H1 (cell line): ENCODE measurements around the gene PRKCH. TPM values are rescaled to one million over a fixed set of nuclear protein-coding genes. Genes with fewer than 3 reads are reported as not detected.

ENCODE experiments used
- CTCF ChIA-PET: fragments of 300-600 bp; sonication (Branson Sonifier 250); formaldehyde crosslinking; loops from one replicate; lab custom pipeline; 2021; ENCODE audit not compliant: partially characterized antibody; lab: Charles Lee
- POLR2A ChIA-PET: fragments of 300-600 bp; sonication (Branson Sonifier 250); formaldehyde crosslinking; loops from one replicate; lab custom pipeline; 2021; ENCODE audit warnings: inconsistent platforms; ENCODE audit not compliant: partially characterized antibody; lab: Charles Lee
- DNase-seq, 2 experiments: peaks; one replicate each; pipeline versions ENCODE4 v3.0.0 to v3.0.0-alpha.2; 2010 to 2022; ENCODE audit warnings: low spot score in 2 of 2, low read depth in 1 of 2, mixed read lengths in 1 of 2
- FAIRE-seq: peaks from 2 replicates; lab custom pipeline; 2011; peaks lifted over from hg19 to GRCh38; lab: Jason Lieb, UNC
- H2AFZ ChIP-seq: 2 replicates; pipeline ENCODE4 v1.8.1; 2012; ENCODE audit warnings: low read length, inconsistent platforms
- H2AK5ac ChIP-seq: 2 replicates; pipeline ENCODE4 v1.6.1; 2013; ENCODE audit warnings: low read depth, low read length
- H2BK120ac ChIP-seq: replicated peaks from 2 replicates; pipeline ENCODE3; 2013; ENCODE audit warnings: low read depth, low read length, inconsistent platforms
- H2BK12ac ChIP-seq: 2 replicates; pipeline ENCODE4 v1.6.1; 2013; ENCODE audit warnings: low read depth, low read length
- H2BK15ac ChIP-seq: 2 replicates; pipeline ENCODE4 v1.6.1; 2013; ENCODE audit warnings: low read length
- H2BK20ac ChIP-seq: 2 replicates; pipeline ENCODE4 v1.6.1; 2013; ENCODE audit warnings: low read length
- H2BK5ac ChIP-seq: 2 replicates; pipeline ENCODE4 v1.6.1; 2013; ENCODE audit warnings: low read depth, low read length
- H3K14ac ChIP-seq: 2 replicates; pipeline ENCODE4 v1.6.1; 2013; ENCODE audit warnings: inconsistent platforms; ENCODE audit not compliant: insufficient read length
- H3K18ac ChIP-seq: 2 replicates; pipeline ENCODE4 v1.6.1; 2013; ENCODE audit warnings: low read length; ENCODE audit errors: extremely low read depth
- H3K23ac ChIP-seq: 2 replicates; pipeline ENCODE4 v1.6.1; 2013; ENCODE audit warnings: inconsistent platforms; ENCODE audit not compliant: insufficient read length
- H3K23me2 ChIP-seq: 2 replicates; pipeline ENCODE4 v1.6.1; 2013; ENCODE audit warnings: low read depth, low read length
- H3K27ac ChIP-seq: 2 replicates; pipeline ENCODE4 v1.6.1; 2011; ENCODE audit warnings: low read depth, low read length, inconsistent platforms
- H3K27me3 ChIP-seq, 4 experiments: replicated peaks in 1 of 4; 1 replicate in 1 of 4; 2 replicates in 3 of 4; pipeline versions ENCODE4 v1.6.1 to v1.8.1; 2011 to 2013; ENCODE audit warnings: low read length in 3 of 4, mild to moderate bottlenecking in 3 of 4, inconsistent platforms in 2 of 4, mixed read lengths in 2 of 4, moderate library complexity in 1 of 4; ENCODE audit not compliant: control insufficient read depth in 3 of 4, insufficient read depth in 3 of 4; ENCODE audit errors: extremely low read depth in 1 of 4
- H3K36me3 ChIP-seq, 4 experiments: 2 replicates each; pipeline versions ENCODE4 v1.6.1 to v1.8.1; 2011 to 2013; ENCODE audit warnings: mild to moderate bottlenecking in 4 of 4, low read length in 3 of 4, moderate library complexity in 2 of 4, control low read depth in 1 of 4, inconsistent platforms in 1 of 4; ENCODE audit not compliant: insufficient read depth in 4 of 4, control insufficient read depth in 2 of 4
- H3K4ac ChIP-seq: replicated peaks from 2 replicates; pipeline ENCODE3; 2013; ENCODE audit warnings: low read length, low read depth, mixed read lengths, inconsistent platforms; ENCODE audit not compliant: insufficient read length
- H3K4me1 ChIP-seq, 4 experiments: replicated peaks in 1 of 4; 1 replicate in 1 of 4; 2 replicates in 3 of 4; pipeline versions ENCODE4 v1.6.1 to v1.8.1; 2011 to 2013; ENCODE audit warnings: low read length in 3 of 4, inconsistent platforms in 2 of 4, mixed read lengths in 1 of 4; ENCODE audit not compliant: insufficient read depth in 4 of 4, control insufficient read depth in 3 of 4
- H3K4me2 ChIP-seq, 2 experiments: 2 replicates each; pipeline versions ENCODE4 v1.6.1 to v1.8.1; 2011 to 2013; ENCODE audit warnings: low read depth in 2 of 2, low read length in 2 of 2, control low read depth in 1 of 2, inconsistent platforms in 1 of 2, mild to moderate bottlenecking in 1 of 2; ENCODE audit not compliant: insufficient read depth in 1 of 2
- H3K4me3 ChIP-seq, 4 experiments: fragments of 200-600, 300-600 bp in 1 of 4; sonication (generic), shearing (Covaris generic), sonication (Bioruptor Twin) in 1 of 4; 2 replicates each; pipeline versions ENCODE4 v1.5.1 to v1.8.1; 2011 to 2016; ENCODE audit warnings: low read length in 4 of 4, low read depth in 3 of 4, control low read depth in 2 of 4, inconsistent platforms in 2 of 4, mild to moderate bottlenecking in 2 of 4, mixed read lengths in 1 of 4, moderate library complexity in 1 of 4; ENCODE audit not compliant: insufficient read depth in 2 of 4; ENCODE audit errors: extremely low read depth in 1 of 4
- H3K56ac ChIP-seq: replicated peaks from 2 replicates; pipeline ENCODE3; 2013; ENCODE audit warnings: low read depth, mild to moderate bottlenecking, mixed read lengths, low read length, inconsistent platforms; ENCODE audit not compliant: insufficient read length
- H3K79me1 ChIP-seq: 2 replicates; pipeline ENCODE4 v1.6.1; 2013; ENCODE audit warnings: low read depth, low read length, control low read depth
- H3K79me2 ChIP-seq, 2 experiments: 2 replicates each; pipeline versions ENCODE4 v1.6.1 to v1.8.1; 2012 to 2013; ENCODE audit warnings: low read length in 2 of 2, mild to moderate bottlenecking in 2 of 2, inconsistent platforms in 1 of 2; ENCODE audit not compliant: insufficient read depth in 2 of 2, control insufficient read depth in 1 of 2
- H3K9ac ChIP-seq, 4 experiments: replicated peaks in 1 of 4; 1 replicate in 1 of 4; 2 replicates in 3 of 4; pipeline versions ENCODE4 v1.6.1 to v1.8.1; 2011 to 2013; ENCODE audit warnings: low read depth in 3 of 4, low read length in 3 of 4, control low read depth in 2 of 4, mild to moderate bottlenecking in 2 of 4, moderate library complexity in 2 of 4, inconsistent platforms in 1 of 4; ENCODE audit errors: extremely low read depth in 1 of 4
- H3K9me3 ChIP-seq, 2 experiments: 2 replicates each; pipeline versions ENCODE4 v1.6.1 to v1.8.1; 2012 to 2013; ENCODE audit warnings: mild to moderate bottlenecking in 2 of 2, moderate library complexity in 2 of 2, control low read depth in 1 of 2, inconsistent platforms in 1 of 2, low read depth in 1 of 2, low read length in 1 of 2, mixed read lengths in 1 of 2; ENCODE audit not compliant: insufficient read depth in 2 of 2
- H4K20me1 ChIP-seq, 2 experiments: replicated peaks in 1 of 2; 2 replicates each; pipeline versions ENCODE3 to v1.8.1; 2011 to 2013; ENCODE audit warnings: inconsistent platforms in 2 of 2, low read length in 2 of 2, mild to moderate bottlenecking in 1 of 2; ENCODE audit not compliant: insufficient read depth in 2 of 2, control insufficient read depth in 1 of 2
- H4K5ac ChIP-seq: 2 replicates; pipeline ENCODE4 v1.6.1; 2013; ENCODE audit warnings: low read length, low read depth, mixed read lengths, inconsistent platforms; ENCODE audit not compliant: insufficient read length
- H4K8ac ChIP-seq: 2 replicates; pipeline ENCODE4 v1.8.0; 2013; ENCODE audit warnings: mild to moderate bottlenecking, moderate library complexity, low read length, inconsistent platforms; ENCODE audit not compliant: insufficient read depth; ENCODE audit errors: extremely low read depth
- H4K91ac ChIP-seq: replicated peaks from 2 replicates; pipeline ENCODE3; 2013; ENCODE audit warnings: low read length, mixed read lengths, inconsistent platforms; ENCODE audit not compliant: insufficient read length
- PHF8 ChIP-seq: fragments of 200-600 bp; sonication (generic); conservative IDR thresholded peaks from 2 replicates; pipeline ENCODE4 v1.7.1; 2012; ENCODE audit warnings: low read depth, mild to moderate bottlenecking, inconsistent platforms, low read length, moderate library complexity
- WGBS, 2 experiments: shearing (Covaris generic) in 1 of 2; methylation state at CpG; one replicate each; pipeline versions ENCODE4 v1.1.6 to v1.1.7; 2013 to 2015; ENCODE audit warnings: low lambda C conversion rate in 2 of 2, mixed read lengths in 2 of 2, inconsistent platforms in 1 of 2, low coverage in 1 of 2, missing lambda C conversion rate in 1 of 2; ENCODE audit not compliant: insufficient replicate concordance in 2 of 2, insufficient coverage in 1 of 2, insufficient read length in 1 of 2; ENCODE audit errors: extremely low coverage in 1 of 2, missing lambda C conversion rate in 1 of 2; 5-methylcytosine and 5-hydroxymethylcytosine counted together
- polyA plus RNA-seq, 7 experiments: library from polyadenylated mRNA; depleted of rRNA in 3 of 7; stranded (reverse) in 5 of 7; unstranded in 2 of 7; fragments of >200 nt in 5 of 7; fragments of 200-250 nt in 2 of 7; gene quantifications; 1 replicate in 5 of 7; 2 replicates in 1 of 7; 4 replicates in 1 of 7; pipeline versions ENCODE4 v1.2.1 to v1.2.3, GENCODE V29; 2011 to 2013; ENCODE audit warnings: missing spikeins in 2 of 7, mixed read lengths in 2 of 7
- total RNA-seq: library from RNA; stranded (reverse); fragmentation: NEBNext Ultra II Directional; extraction: Animal tissue kit (Norgen Biotek cat#: 25700); gene quantifications from 2 replicates; pipeline ENCODE4 v1.2.1, GENCODE V29; 2021

Gene PRKCH
- total and polyA plus RNA-seq, 2 of the 8 experiments (the other 6 are each of a cell fraction or from before 2014, with no cell fraction given) = 6.4 to 7.0 TPM

GRCh38 chr14:61545726-61546455 is 224.5 kb downstream of the PRKCH start:
- Histone ChIP-seq H2BK12ac (no peak overlapping the region), H3K27me3 (no peaks in the 10 kb centered on the region; a peak in 1 of 7 replicates), H3K4me2 (no peak overlapping the region), H3K23me2 (no peaks in the 10 kb centered on the region), H3K56ac (no peak overlapping the region), H3K4me1 (no peaks in the 10 kb centered on the region), H4K91ac (no peak overlapping the region), H2AFZ (no peak overlapping the region), H3K4ac (no peak overlapping the region), H3K27ac (no peak overlapping the region), H3K9ac (no peak overlapping the region), H3K79me2 (no peaks in the 10 kb centered on the region), H4K5ac (no peak overlapping the region), H2BK20ac (no peak overlapping the region), H4K8ac (no peak overlapping the region), H2BK15ac (no peak overlapping the region), H3K4me3 (no peak overlapping the region), H2BK120ac (no peak overlapping the region), H3K18ac (no peak overlapping the region), H2AK5ac (no peak overlapping the region), H3K9me3 (no peaks in the 10 kb centered on the region), H3K36me3 (no peaks in the 10 kb centered on the region; a peak in 1 of 8 replicates), H3K23ac (no peak overlapping the region), H2BK5ac (no peak overlapping the region), H3K14ac (no peak overlapping the region), H3K79me1 (no peaks in the 10 kb centered on the region), H4K20me1 (no peaks in the 10 kb centered on the region)
- DNase-seq = no peak
- WGBS, 2 experiments = 86% methylated on average over 7 of the region's 7 CpGs; no CpG with 5 or more reads in 1 of the 2 experiments
- POLR2A ChIA-PET = interaction anchor here (1.5 kb wide), 1 partner anchor 171 kb away, joined by 3 read pairs; no protein-coding TSS in a partner anchor
- CTCF ChIA-PET = interaction anchor here (0.6 to 3.0 kb wide), 6 partner anchors 13 to 88 kb away, joined by 3 to 8 read pairs (median 4); no protein-coding TSS in a partner anchor
- no peak for FAIRE-seq
- no peak for TF ChIP-seq PHF8
